Measurements from ENCODE around the gene MUCL3. TPM values are rescaled to one million over a fixed set of nuclear protein-coding genes. Genes with fewer than 3 reads are reported as not detected.
A peak's percentile ranks its signal among the peaks of the same experiment; 100 is the strongest.
"Not testable (repeated sequence)": the region's sequence is repeated elsewhere in the genome, so short reads cannot be mapped to it uniquely, and the experiment has no call there.

MUCL3 gene
- total RNA-seq, 2 donors from 2014 or later: 0.09 TPM; not detected in 1

GRCh38 chr6:30983439-30983838 lies 42.7 kb downstream of the MUCL3 start, which contains the start of gene MUC21:
TSS of gene MUC21 (plus strand) at chr6:30983718. CDS start at chr6:30983959, 241 bp downstream.
- H3K27me3 Mint-ChIP-seq (ENCODE audit: low read depth): peaks cover 32% of the 10 kb centered on the region
- H3K36me3 Mint-ChIP-seq (ENCODE audit: insufficient read depth in 2 of 2): no peaks in the 10 kb centered on the region
- DNase-seq (no peak), ATAC-seq (replicated peaks in 1 of 2) (no peak)
- no peak within 1 kb of the TSS for H3K27ac Mint-ChIP-seq
- H3K9me3 Mint-ChIP-seq: no peaks in the 10 kb centered on the region
- H3K4me3 Mint-ChIP-seq: no peak within 1 kb of the TSS
- peaks cover 22% of the 10 kb centered on the region for H3K4me1 Mint-ChIP-seq (ENCODE audit: low read depth)

GRCh38 chr6:30985490-30985889 lies 44.7 kb downstream of the MUCL3 start:
- Mint-ChIP-seq H3K4me3 (no peak overlapping the region), H3K36me3 (ENCODE audit: insufficient read depth in 2 of 2) (no peaks in the 10 kb centered on the region), H3K27ac (no peak overlapping the region), H3K4me1 (ENCODE audit: low read depth) (peaks cover 29% of the 10 kb centered on the region), H3K9me3 (no peaks in the 10 kb centered on the region), H3K27me3 (ENCODE audit: low read depth) (peaks cover 30% of the 10 kb centered on the region)
- ATAC-seq (replicated peaks in 1 of 2) (peak; percentile 88 to 89), DNase-seq (peak; percentile 37 to 44)

GRCh38 chr6:30987304-30987703 lies 46.5 kb downstream of the MUCL3 start:
- no peak overlapping the region for H3K27ac Mint-ChIP-seq

GRCh38 chr6:30988209-30988825 lies 47.5 kb downstream of the MUCL3 start:
- Mint-ChIP-seq H3K4me3 (no peak overlapping the region), H3K27me3 (ENCODE audit: low read depth) (peaks cover 7% of the 10 kb centered on the region), H3K27ac (no peak overlapping the region), H3K9me3 (no peaks in the 10 kb centered on the region), H3K4me1 (ENCODE audit: low read depth) (peaks cover 27% of the 10 kb centered on the region), H3K36me3 (ENCODE audit: insufficient read depth in 2 of 2) (no peaks in the 10 kb centered on the region)
- ATAC-seq (replicated peaks in 1 of 2) (no peak), DNase-seq (no peak)

More at GRCh38 chr6:30987304-30987703, 46.5 kb downstream of the MUCL3 start:
- ATAC-seq (replicated peaks in 1 of 2) (no peak), DNase-seq (no peak)
- no peaks in the 10 kb centered on the region for H3K36me3 Mint-ChIP-seq (ENCODE audit: insufficient read depth in 2 of 2)
- peaks cover 33% of the 10 kb centered on the region for H3K4me1 Mint-ChIP-seq (ENCODE audit: low read depth)
- peaks cover 17% of the 10 kb centered on the region for H3K27me3 Mint-ChIP-seq (ENCODE audit: low read depth)
- H3K4me3 Mint-ChIP-seq: no peak overlapping the region
- H3K9me3 Mint-ChIP-seq: no peaks in the 10 kb centered on the region

- peak; percentile 19 to 32 for DNase-seq
- ATAC-seq (replicated peaks in 1 of 2): peak; percentile 60 to 66
- peak overlapping the region; percentile 50 to 62 for H3K4me3 Mint-ChIP-seq
- H3K9me3 Mint-ChIP-seq: no peaks in the 10 kb centered on the region
- H3K36me3 Mint-ChIP-seq (ENCODE audit: insufficient read depth in 2 of 2): no peaks in the 10 kb centered on the region
- H3K27me3 Mint-ChIP-seq (ENCODE audit: low read depth): no peaks in the 10 kb centered on the region
- H3K27ac Mint-ChIP-seq: no peak overlapping the region
- peaks cover 20% of the 10 kb centered on the region for H3K4me1 Mint-ChIP-seq (ENCODE audit: low read depth)
These were observed 49.8 kb downstream of the MUCL3 start for GRCh38 chr6:30990422-30991086.

GRCh38 chr6:30991891-30992290 lies 51.1 kb downstream of the MUCL3 start:
- no peak for ATAC-seq (replicated peaks in 1 of 2)
- no peak overlapping the region for H3K4me3 Mint-ChIP-seq
- H3K4me1 Mint-ChIP-seq (ENCODE audit: low read depth): peaks cover 13% of the 10 kb centered on the region
- H3K27me3 Mint-ChIP-seq (ENCODE audit: low read depth): no peaks in the 10 kb centered on the region
- H3K9me3 Mint-ChIP-seq: no peaks in the 10 kb centered on the region
- H3K36me3 Mint-ChIP-seq (ENCODE audit: insufficient read depth in 2 of 2): no peaks in the 10 kb centered on the region
- no peak overlapping the region for H3K27ac Mint-ChIP-seq
- DNase-seq: no peak

GRCh38 chr6:30997301-30997700 lies 56.5 kb downstream of the MUCL3 start:
- no peak for ATAC-seq (replicated peaks in 1 of 2)
- H3K36me3 Mint-ChIP-seq (ENCODE audit: insufficient read depth in 2 of 2): no peaks in the 10 kb centered on the region
- H3K27ac Mint-ChIP-seq: no peak overlapping the region
- no peak for DNase-seq
- H3K27me3 Mint-ChIP-seq (ENCODE audit: low read depth): no peaks in the 10 kb centered on the region
- no peaks in the 10 kb centered on the region for H3K9me3 Mint-ChIP-seq
- H3K4me1 Mint-ChIP-seq (ENCODE audit: low read depth): no peaks in the 10 kb centered on the region
- no peak overlapping the region for H3K4me3 Mint-ChIP-seq

GRCh38 chr6:30998785-30999184 lies 58.0 kb downstream of the MUCL3 start:
- DNase-seq: no peak
- H3K36me3 Mint-ChIP-seq (ENCODE audit: insufficient read depth in 2 of 2): no peaks in the 10 kb centered on the region
- no peaks in the 10 kb centered on the region for H3K9me3 Mint-ChIP-seq
- no peaks in the 10 kb centered on the region for H3K4me1 Mint-ChIP-seq (ENCODE audit: low read depth)
- H3K27me3 Mint-ChIP-seq (ENCODE audit: low read depth): no peaks in the 10 kb centered on the region
- ATAC-seq (replicated peaks in 1 of 2): no peak
- H3K27ac Mint-ChIP-seq: no peak overlapping the region
- no peak overlapping the region for H3K4me3 Mint-ChIP-seq

- not testable (repeated sequence) for ATAC-seq (replicated peaks in 1 of 2); H3K27me3 Mint-ChIP-seq (ENCODE audit: low read depth); H3K27ac Mint-ChIP-seq
These were observed 59.5 kb downstream of the MUCL3 start for GRCh38 chr6:31000067-31000860.

GRCh38 chr6:31001281-31001888 lies 60.6 kb downstream of the MUCL3 start:
- ATAC-seq (replicated peaks in 1 of 2) (no peak), DNase-seq (no peak)
- Mint-ChIP-seq H3K27me3 (ENCODE audit: low read depth) (peaks cover 6% of the 10 kb centered on the region), H3K36me3 (ENCODE audit: insufficient read depth in 2 of 2) (no peaks in the 10 kb centered on the region), H3K4me1 (ENCODE audit: low read depth) (peaks cover 15% of the 10 kb centered on the region), H3K9me3 (no peaks in the 10 kb centered on the region), H3K27ac (no peak overlapping the region), H3K4me3 (peak overlapping the region in 1 of 2 donors; percentile 7)

More at GRCh38 chr6:31000067-31000860, 59.5 kb downstream of the MUCL3 start:
- not testable (repeated sequence) for H3K9me3 Mint-ChIP-seq; H3K36me3 Mint-ChIP-seq (ENCODE audit: insufficient read depth in 2 of 2); DNase-seq; H3K4me3 Mint-ChIP-seq
- H3K4me1 Mint-ChIP-seq (ENCODE audit: low read depth): peaks cover 14% of the 10 kb centered on the region

GRCh38 chr6:31002471-31002870 lies 61.7 kb downstream of the MUCL3 start:
- Mint-ChIP-seq H3K27ac (no peak overlapping the region), H3K4me3 (no peak overlapping the region), H3K36me3 (ENCODE audit: insufficient read depth in 2 of 2) (no peaks in the 10 kb centered on the region), H3K9me3 (no peaks in the 10 kb centered on the region), H3K4me1 (ENCODE audit: low read depth) (peaks cover 15% of the 10 kb centered on the region), H3K27me3 (ENCODE audit: low read depth) (peaks cover 6% of the 10 kb centered on the region)
- DNase-seq: no peak
- no peak for ATAC-seq (replicated peaks in 1 of 2)

All from activated T-cell treated with anti-CD3 and anti-CD28 coated beads, Interleukin-2, amount 50 U/mL, for 72 hours (primary cell).